Subcutaneous adipose tissue (tissue), 4 donors: ENCODE measurements around the gene CARM1. TPM values are rescaled to one million over a fixed set of nuclear protein-coding genes. Genes with fewer than 3 reads are reported as not detected.

Source experiments
- CTCF ChIP-seq: fragments of 450-650 bp; IDR thresholded peaks from one replicate; pipeline ENCODE4 v1.5.1; 2016; ENCODE audit warnings: low read depth, mild to moderate bottlenecking, control low read depth, antibody characterized with exemption, moderate library complexity
- small RNA-seq: library from RNA; depleted of rRNA; stranded (forward); fragments of <200 nt; gene quantifications from one replicate; pipeline ENCODE3, GENCODE V24; 2016
- total RNA-seq, 4 donors: library from RNA; depleted of rRNA; stranded (reverse); fragments of >200 nt; gene quantifications; one replicate each; pipeline ENCODE4 v1.1.0, GENCODE V29; 2016

CARM1 gene
- total RNA-seq, 4 donors from 2014 or later, result 16.7 to 19.6 (median 18.4) TPM

- no peak for TF ChIP-seq CTCF
Measured at GRCh38 chr19:10963865-10964264, 92.5 kb downstream of the CARM1 start.

- no peak for TF ChIP-seq CTCF
Measured at GRCh38 chr19:10964903-10965302, 93.5 kb downstream of the CARM1 start.

GRCh38 chr19:10965398-10965797 is 94.0 kb downstream of the CARM1 start:
- no peak for TF ChIP-seq CTCF

DNA sequence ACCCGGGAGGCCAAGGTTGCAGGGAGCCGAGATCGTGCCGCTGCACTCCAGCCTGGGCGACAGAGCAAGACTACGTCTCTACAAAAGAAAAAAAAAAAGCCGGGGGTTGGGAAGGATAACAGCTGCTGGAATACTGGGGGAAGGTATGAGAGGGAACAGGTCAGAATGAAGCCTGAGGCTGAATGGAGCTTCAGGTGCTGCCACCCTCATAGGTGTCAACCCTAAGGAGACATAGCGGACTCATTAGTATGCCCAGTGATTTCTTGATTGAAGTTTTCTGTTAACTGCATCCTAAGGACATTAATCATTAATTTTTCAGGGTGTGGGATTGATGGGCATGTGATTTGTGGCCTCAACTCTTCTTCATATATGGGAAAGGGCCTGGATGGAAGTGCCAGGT is 95.5 kb downstream of the CARM1 start:
- no peak for TF ChIP-seq CTCF

DNA sequence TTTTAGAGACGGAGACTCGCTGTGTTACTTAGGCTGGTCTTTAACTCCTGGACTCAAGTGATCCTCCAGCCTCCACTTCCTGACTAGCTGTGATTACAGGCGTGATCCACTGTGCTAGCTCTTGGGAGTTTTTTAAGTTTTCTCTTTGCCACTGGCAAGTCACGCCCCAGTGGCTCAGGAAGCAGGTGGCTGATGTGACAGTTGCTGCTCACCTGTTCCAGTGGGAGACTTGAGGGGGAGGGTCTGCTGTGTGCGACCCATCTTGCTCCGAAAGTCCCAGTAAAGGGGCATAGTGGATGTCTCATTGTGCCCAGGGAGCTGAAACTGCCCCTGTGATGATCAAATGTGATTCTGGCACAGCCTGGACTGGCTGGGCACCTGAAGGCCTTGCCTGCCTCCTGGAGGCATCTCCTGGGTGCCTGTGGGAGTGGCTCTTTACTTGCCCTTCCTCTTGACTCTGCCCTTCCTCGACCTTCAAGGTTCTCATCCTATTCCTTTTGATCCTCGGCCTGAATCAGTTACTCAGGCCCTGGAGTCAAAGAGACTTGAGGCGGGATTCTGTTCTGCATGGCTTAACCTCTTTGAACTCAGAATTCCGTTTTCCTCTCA is 97.3 kb downstream of the CARM1 start:
- no peak for TF ChIP-seq CTCF

DNA sequence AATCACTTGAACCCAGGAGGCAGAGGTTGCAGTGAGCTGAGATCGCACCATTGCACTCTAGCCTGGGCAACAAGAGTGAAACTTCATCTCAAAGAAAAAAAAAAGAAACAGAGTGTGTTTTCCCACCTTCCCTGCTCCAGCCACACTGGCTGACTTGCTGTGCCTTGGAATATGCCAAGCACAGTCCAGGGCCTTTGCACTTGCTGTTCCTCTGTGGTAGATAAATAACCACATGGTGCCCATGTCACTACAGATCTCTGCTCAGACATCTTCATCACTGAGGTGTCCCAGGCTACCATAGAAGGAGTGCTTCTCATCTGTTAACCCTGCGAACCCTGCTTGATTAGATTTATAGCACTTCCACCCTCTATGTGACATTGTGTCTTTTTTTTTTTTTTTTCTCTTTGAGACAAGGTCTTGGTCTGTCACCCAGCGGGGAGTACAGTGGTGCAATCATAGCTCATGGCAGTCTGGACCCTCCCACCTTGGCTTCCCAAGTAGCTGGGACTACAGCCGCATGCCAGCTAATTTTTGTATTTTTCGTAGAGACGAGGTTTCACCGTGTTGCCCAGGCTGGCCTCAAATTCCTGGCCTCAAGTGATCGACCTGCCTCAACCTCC is 99.9 kb downstream of the CARM1 start:
- TF ChIP-seq CTCF, result no peak

Small RNA genes lying within 50 kb of the gene (small RNA-seq; reads per million reads assigned to genes)
- gene MIR6793, result 0.36 reads per million

Other genes starting within 250 kb of the CARM1 start
- 100 to 1,000 TPM in 1 of 4 donors, 10 to 100 TPM in 3; 52.0 to 112 (median 56.9) TPM for gene SLC44A2, start 246.0 kb upstream of the CARM1 start, total RNA-seq
- gene ILF3, start 217.2 kb upstream of the CARM1 start, total RNA-seq, result 100 to 1,000 TPM in 1 of 4 donors, 10 to 100 TPM in 3; 56.8 to 103 (median 77.7) TPM
- gene QTRT1, start 170.1 kb upstream of the CARM1 start, total RNA-seq, result 10 to 100 TPM; 13.7 to 30.5 (median 28.8) TPM
- gene DNM2, start 153.5 kb upstream of the CARM1 start, total RNA-seq, result 100 to 1,000 TPM in 1 of 4 donors, 10 to 100 TPM in 3; 63.9 to 140 (median 91.5) TPM
- gene TMED1, start 35.3 kb upstream of the CARM1 start, total RNA-seq, result 10 to 100 TPM; 10.3 to 53.1 (median 34.4) TPM
- 10 to 100 TPM in 1 of 4 donors, 1 to 10 TPM in 1, under 1 TPM in 1, not detected in 1; 0.98 to 16.7 (median 5.1) TPM for gene C19orf38, start 23.1 kb upstream of the CARM1 start, total RNA-seq
- gene YIPF2, start 57.1 kb downstream of the CARM1 start, total RNA-seq, result 10 to 100 TPM; 25.9 to 44.6 (median 35.6) TPM
- gene TIMM29, start 57.3 kb downstream of the CARM1 start, total RNA-seq, result 10 to 100 TPM; 14.4 to 35.6 (median 20.9) TPM
- 10 to 100 TPM; 29.7 to 57.5 (median 39.1) TPM for gene SMARCA4, start 89.5 kb downstream of the CARM1 start, total RNA-seq
- 10 to 100 TPM; 11.0 to 31.1 (median 23.3) TPM for gene LDLR, start 217.9 kb downstream of the CARM1 start, total RNA-seq